Neural cell (in vitro differentiated cells): Measurements from ENCODE around the gene GNA12. TPM values are rescaled to one million over a fixed set of nuclear protein-coding genes. Genes with fewer than 3 reads are reported as not detected.

ENCODE experiments used
- H2AFZ ChIP-seq: fragments of 200-600, 300-800 bp; sonication (generic), shearing (Covaris generic); 2 replicates; pipeline ENCODE4 v1.6.0; 2014; ENCODE audit warnings: low read depth, mild to moderate bottlenecking, antibody characterized with exemption, low read length, moderate library complexity
- H3F3A ChIP-seq: fragments of 200-600 bp; shearing (Covaris generic); 2 replicates; pipeline ENCODE4 v1.6.1; 2016; ENCODE audit warnings: mild to moderate bottlenecking, moderate library complexity, mixed read lengths, antibody characterized with exemption, low read length; ENCODE audit not compliant: insufficient read depth, poor library complexity, severe bottlenecking
- H3K27ac ChIP-seq: fragments of 200-600, 300-800 bp; sonication (generic), shearing (Covaris generic); 2 replicates; pipeline ENCODE4 v1.5.1; 2014; ENCODE audit warnings: mild to moderate bottlenecking, low read length, moderate library complexity
- H3K27me3 ChIP-seq: fragments of 300-800, 200-600 bp; sonication (generic), shearing (Covaris generic); 2 replicates; pipeline ENCODE4 v1.6.0; 2014; ENCODE audit warnings: mild to moderate bottlenecking, low read depth, low read length, moderate library complexity; ENCODE audit not compliant: insufficient read depth
- H3K36me3 ChIP-seq: fragments of 300-800, 200-600 bp; sonication (generic), shearing (Covaris generic); 2 replicates; pipeline ENCODE4 v1.5.1; 2014; ENCODE audit warnings: mild to moderate bottlenecking, antibody characterized with exemption, low read length, moderate library complexity; ENCODE audit not compliant: insufficient read depth
- H3K4me2 ChIP-seq: fragments of 300-800, 200-600 bp; sonication (generic), shearing (Covaris generic); 2 replicates; pipeline ENCODE4 v1.6.0; 2014; ENCODE audit warnings: mild to moderate bottlenecking, low read length
- H3K4me3 ChIP-seq: fragments of 300-800, 200-600 bp; sonication (generic), shearing (Covaris generic); 2 replicates; pipeline ENCODE4 v1.5.1; 2014; ENCODE audit warnings: mild to moderate bottlenecking, low read length, moderate library complexity
- H3K79me2 ChIP-seq: fragments of 200-600 bp; shearing (Covaris generic); replicated peaks from 2 replicates; pipeline ENCODE4 v1.6.0; 2014; ENCODE audit warnings: mild to moderate bottlenecking, low read length, moderate library complexity; ENCODE audit not compliant: insufficient read depth
- H3K9ac ChIP-seq: fragments of 300-800, 200-600 bp; sonication (generic), shearing (Covaris generic); 2 replicates; pipeline ENCODE4 v1.6.1; 2016; ENCODE audit warnings: mild to moderate bottlenecking, low read length, mixed read lengths
- H3K9me2 ChIP-seq: fragments of 200-600 bp; shearing (Covaris generic); 2 replicates; pipeline ENCODE4 v1.6.1; 2016; ENCODE audit warnings: mild to moderate bottlenecking, low read length, mixed read lengths; ENCODE audit not compliant: insufficient read depth
- H3K9me3 ChIP-seq: fragments of 200-600, 300-800 bp; sonication (generic), shearing (Covaris generic); 2 replicates; pipeline ENCODE4 v1.6.1; 2016; ENCODE audit warnings: mild to moderate bottlenecking, mixed run types, low read length, moderate library complexity, mixed read lengths
- H4K20me1 ChIP-seq: fragments of 200-600 bp; shearing (Covaris generic); 2 replicates; pipeline ENCODE4 v1.6.1; 2016; ENCODE audit warnings: mild to moderate bottlenecking, mixed run types; ENCODE audit not compliant: insufficient read depth
- EP300 ChIP-seq: fragments of 450-650 bp; conservative IDR thresholded peaks from 2 replicates; pipeline ENCODE4 v1.6.1; 2014; ENCODE audit warnings: antibody characterized with exemption, mild to moderate bottlenecking, moderate library complexity; ENCODE audit not compliant: poor library complexity, severe bottlenecking
- EZH2 ChIP-seq: fragments of 200-600, 300-800 bp; shearing (Covaris generic), sonication (generic); IDR thresholded peaks from 2 replicates; pipeline ENCODE4 v1.6.1; 2014; ENCODE audit warnings: antibody characterized with exemption, low read length, borderline replicate concordance, mild to moderate bottlenecking; ENCODE audit not compliant: insufficient read depth, poor library complexity, severe bottlenecking
- MXI1 ChIP-seq: fragments of 450-650 bp; conservative IDR thresholded peaks from 2 replicates; pipeline ENCODE4 v1.6.1; 2014; ENCODE audit warnings: antibody characterized with exemption, mild to moderate bottlenecking; ENCODE audit not compliant: poor library complexity, severe bottlenecking
- POLR2AphosphoS5 ChIP-seq: IDR thresholded peaks from 2 replicates; pipeline ENCODE4 v1.6.1; 2012
- RAD21 ChIP-seq: fragments of 450-650 bp; conservative IDR thresholded peaks from 2 replicates; pipeline ENCODE4 v1.6.1; 2014; ENCODE audit warnings: antibody characterized with exemption, mild to moderate bottlenecking, moderate library complexity
- SMC3 ChIP-seq: fragments of 450-650 bp; conservative IDR thresholded peaks from 2 replicates; pipeline ENCODE4 v1.6.1; 2014; ENCODE audit warnings: antibody characterized with exemption, mild to moderate bottlenecking, moderate library complexity; ENCODE audit not compliant: poor library complexity
- TAF1 ChIP-seq: IDR thresholded peaks from 2 replicates; pipeline ENCODE4 v1.6.1; 2012; ENCODE audit warnings: low read depth
- polyA plus RNA-seq: library from polyadenylated mRNA; depleted of rRNA; stranded (reverse); fragments of >200 nt; gene quantifications from 2 replicates; pipeline ENCODE4 v1.2.3, GENCODE V29; 2014
- TF ChIP-seq, protein P1 (sequence below): IDR thresholded peaks from 2 replicates; pipeline ENCODE4 v1.6.1; 2012; ENCODE audit warnings: borderline replicate concordance
- TF ChIP-seq, protein P2 (sequence below): fragments of 450-650 bp; IDR thresholded peaks from 2 replicates; pipeline ENCODE4 v1.5.1; 2014; ENCODE audit warnings: antibody characterized with exemption, mild to moderate bottlenecking, moderate library complexity; ENCODE audit not compliant: poor library complexity, severe bottlenecking

Gene GNA12
- polyA plus RNA-seq, 1 donor from 2014 or later = 15.5 TPM

DNA sequence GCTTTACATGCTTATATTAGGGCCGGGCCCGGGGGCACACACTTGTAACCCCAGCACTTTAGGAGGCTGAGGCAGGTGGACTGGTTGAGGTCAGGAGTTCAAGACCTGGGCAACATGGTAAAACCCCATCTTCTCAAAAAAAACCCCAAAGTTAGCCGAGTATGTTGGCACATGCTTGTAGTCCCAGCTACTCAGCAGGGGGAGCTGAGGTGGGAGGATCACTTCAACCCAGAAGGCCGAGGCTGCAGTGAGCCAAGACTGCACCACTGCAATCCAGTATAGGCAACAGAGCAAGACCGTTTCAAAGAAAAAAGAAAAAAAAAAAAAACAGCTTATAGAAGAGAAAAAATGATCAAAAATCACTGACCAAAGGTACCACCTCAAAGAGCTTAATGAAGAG is 93.0 kb downstream of the GNA12 start:
- H3K36me3 ChIP-seq = no peaks in the 10 kb centered on the region
- no peak overlapping the region for H3K4me2 ChIP-seq
- peaks cover 4% of the 10 kb centered on the region for H3K79me2 ChIP-seq

DNA sequence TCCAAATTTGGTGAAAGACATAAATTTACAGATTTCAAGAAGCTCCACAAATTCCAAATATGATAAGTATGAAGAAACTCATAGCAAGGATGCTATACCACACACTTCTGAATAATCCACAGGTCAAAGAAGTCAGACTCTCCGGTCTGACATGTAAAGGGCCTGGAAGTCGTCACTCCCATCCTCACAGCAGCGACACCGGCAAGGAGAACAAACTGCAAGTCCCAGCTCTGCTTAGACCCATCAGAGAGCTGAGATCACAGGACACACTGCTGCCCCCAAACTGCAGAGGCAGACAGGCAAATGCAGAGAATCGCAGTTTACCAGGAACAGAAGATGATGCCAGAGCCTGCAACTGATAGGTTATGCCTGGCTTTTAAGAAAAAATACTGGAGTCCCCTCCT is 94.1 kb downstream of the GNA12 start:
- no peak overlapping the region for H3K4me2 ChIP-seq

More for the DNA sequence above, 93.0 kb downstream of the GNA12 start:
- TF ChIP-seq TAF1 (no peak), EP300 (no peak), MXI1 (no peak), POLR2AphosphoS5 (no peak), SMC3 (no peak), EZH2 (no peak), RAD21 (no peak)
- TF ChIP-seq, protein P1, sequence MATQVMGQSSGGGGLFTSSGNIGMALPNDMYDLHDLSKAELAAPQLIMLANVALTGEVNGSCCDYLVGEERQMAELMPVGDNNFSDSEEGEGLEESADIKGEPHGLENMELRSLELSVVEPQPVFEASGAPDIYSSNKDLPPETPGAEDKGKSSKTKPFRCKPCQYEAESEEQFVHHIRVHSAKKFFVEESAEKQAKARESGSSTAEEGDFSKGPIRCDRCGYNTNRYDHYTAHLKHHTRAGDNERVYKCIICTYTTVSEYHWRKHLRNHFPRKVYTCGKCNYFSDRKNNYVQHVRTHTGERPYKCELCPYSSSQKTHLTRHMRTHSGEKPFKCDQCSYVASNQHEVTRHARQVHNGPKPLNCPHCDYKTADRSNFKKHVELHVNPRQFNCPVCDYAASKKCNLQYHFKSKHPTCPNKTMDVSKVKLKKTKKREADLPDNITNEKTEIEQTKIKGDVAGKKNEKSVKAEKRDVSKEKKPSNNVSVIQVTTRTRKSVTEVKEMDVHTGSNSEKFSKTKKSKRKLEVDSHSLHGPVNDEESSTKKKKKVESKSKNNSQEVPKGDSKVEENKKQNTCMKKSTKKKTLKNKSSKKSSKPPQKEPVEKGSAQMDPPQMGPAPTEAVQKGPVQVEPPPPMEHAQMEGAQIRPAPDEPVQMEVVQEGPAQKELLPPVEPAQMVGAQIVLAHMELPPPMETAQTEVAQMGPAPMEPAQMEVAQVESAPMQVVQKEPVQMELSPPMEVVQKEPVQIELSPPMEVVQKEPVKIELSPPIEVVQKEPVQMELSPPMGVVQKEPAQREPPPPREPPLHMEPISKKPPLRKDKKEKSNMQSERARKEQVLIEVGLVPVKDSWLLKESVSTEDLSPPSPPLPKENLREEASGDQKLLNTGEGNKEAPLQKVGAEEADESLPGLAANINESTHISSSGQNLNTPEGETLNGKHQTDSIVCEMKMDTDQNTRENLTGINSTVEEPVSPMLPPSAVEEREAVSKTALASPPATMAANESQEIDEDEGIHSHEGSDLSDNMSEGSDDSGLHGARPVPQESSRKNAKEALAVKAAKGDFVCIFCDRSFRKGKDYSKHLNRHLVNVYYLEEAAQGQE = no peak
- TF ChIP-seq, protein P2, sequence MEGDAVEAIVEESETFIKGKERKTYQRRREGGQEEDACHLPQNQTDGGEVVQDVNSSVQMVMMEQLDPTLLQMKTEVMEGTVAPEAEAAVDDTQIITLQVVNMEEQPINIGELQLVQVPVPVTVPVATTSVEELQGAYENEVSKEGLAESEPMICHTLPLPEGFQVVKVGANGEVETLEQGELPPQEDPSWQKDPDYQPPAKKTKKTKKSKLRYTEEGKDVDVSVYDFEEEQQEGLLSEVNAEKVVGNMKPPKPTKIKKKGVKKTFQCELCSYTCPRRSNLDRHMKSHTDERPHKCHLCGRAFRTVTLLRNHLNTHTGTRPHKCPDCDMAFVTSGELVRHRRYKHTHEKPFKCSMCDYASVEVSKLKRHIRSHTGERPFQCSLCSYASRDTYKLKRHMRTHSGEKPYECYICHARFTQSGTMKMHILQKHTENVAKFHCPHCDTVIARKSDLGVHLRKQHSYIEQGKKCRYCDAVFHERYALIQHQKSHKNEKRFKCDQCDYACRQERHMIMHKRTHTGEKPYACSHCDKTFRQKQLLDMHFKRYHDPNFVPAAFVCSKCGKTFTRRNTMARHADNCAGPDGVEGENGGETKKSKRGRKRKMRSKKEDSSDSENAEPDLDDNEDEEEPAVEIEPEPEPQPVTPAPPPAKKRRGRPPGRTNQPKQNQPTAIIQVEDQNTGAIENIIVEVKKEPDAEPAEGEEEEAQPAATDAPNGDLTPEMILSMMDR = no peak
- Histone ChIP-seq H4K20me1 (no peaks in the 10 kb centered on the region), H3K9me3 (peaks cover 5% of the 10 kb centered on the region), H3K9me2 (no peaks in the 10 kb centered on the region), H3K9ac (no peak overlapping the region), H3K27me3 (no peaks in the 10 kb centered on the region), H3K27ac (no peak overlapping the region), H3K4me3 (no peak overlapping the region), H2AFZ (no peak overlapping the region), H3F3A (no peaks in the 10 kb centered on the region)

More for the DNA sequence above, 94.1 kb downstream of the GNA12 start:
- no peaks in the 10 kb centered on the region for H3K27me3 ChIP-seq
- peaks cover 4% of the 10 kb centered on the region for H3K79me2 ChIP-seq
- no peak for TF ChIP-seq TAF1
- TF ChIP-seq EZH2 = no peak
- no peak for TF ChIP-seq MXI1
- TF ChIP-seq, protein P1 = no peak
- TF ChIP-seq EP300 = no peak
- TF ChIP-seq, protein P2 = no peak
- TF ChIP-seq SMC3 = no peak
- TF ChIP-seq POLR2AphosphoS5 = no peak
- no peak for TF ChIP-seq RAD21
- no peak overlapping the region for H3K27ac ChIP-seq
- H3K9me2 ChIP-seq = no peaks in the 10 kb centered on the region
- no peaks in the 10 kb centered on the region for H3F3A ChIP-seq
- H3K36me3 ChIP-seq = no peaks in the 10 kb centered on the region
- peaks cover 5% of the 10 kb centered on the region for H3K9me3 ChIP-seq
- no peaks in the 10 kb centered on the region for H4K20me1 ChIP-seq
- H3K4me3 ChIP-seq = no peak overlapping the region
- H3K9ac ChIP-seq = no peak overlapping the region
- H2AFZ ChIP-seq = no peak overlapping the region
